K562 (cell line): Measurements from ENCODE around the gene N4BP3. TPM values are rescaled to one million over a fixed set of nuclear protein-coding genes. Genes with fewer than 3 reads are reported as not detected.

Experiments used
- BCOR ChIP-seq: fragments of 450-650 bp; IDR thresholded peaks from 2 replicates; pipeline ENCODE4 v1.6.1; 2016
- CXXC5 ChIP-seq: fragments of 250-450 bp; sonication (Bioruptor Pico); IDR thresholded peaks from 2 replicates; pipeline ENCODE4 v1.8.0; 2022; ENCODE audit warnings: inconsistent platforms, mild to moderate bottlenecking, moderate library complexity
- KLF16 ChIP-seq: IDR thresholded peaks from 2 replicates; pipeline ENCODE4 v1.6.1; 2016; ENCODE audit warnings: antibody characterized with exemption
- NONO ChIP-seq, 2 experiments: fragments of 200-400 bp in 1 of 2; fragments of 450-650 bp in 1 of 2; formaldehyde crosslinking in 1 of 2; IDR thresholded peaks; 2 replicates each; pipeline ENCODE4 v1.6.1; 2017; ENCODE audit warnings: low read depth in 2 of 2, mild to moderate bottlenecking in 2 of 2, moderate library complexity in 2 of 2, low read length in 1 of 2
- TAL1 ChIP-seq: fragments of 450-650 bp; IDR thresholded peaks from 2 replicates; pipeline ENCODE4 v1.6.1; 2016; ENCODE audit warnings: mild to moderate bottlenecking
- ZEB2 ChIP-seq: fragments of 450-650 bp; IDR thresholded peaks from 2 replicates; pipeline ENCODE4 v1.6.1; 2016
- polyA plus RNA-seq, 8 experiments: library from polyadenylated mRNA; depleted of rRNA in 4 of 8; stranded (reverse) in 5 of 8; unstranded in 3 of 8; fragments of >200 nt; fragmentation: Nextera tagmentation in 2 of 8; fragmentation: Illumina TruSeq in 1 of 8; extraction: Ambion mirVana in 2 of 8; extraction: Trizol in 1 of 8; gene quantifications; 2 replicates each; pipeline versions ENCODE4 v1.2.1 to v1.2.3, GENCODE V29; 2011 to 2014; ENCODE audit warnings: inconsistent platforms in 1 of 8, missing spikeins in 1 of 8
- total RNA-seq, 7 experiments: library from RNA; depleted of rRNA in 6 of 7; stranded (reverse); fragments of >200 nt in 6 of 7; fragmentation: Illumina TruSeq in 2 of 7; extraction: Trizol in 2 of 7; gene quantifications; 2 replicates each; pipeline versions ENCODE4 v1.2.1 to v1.2.3, GENCODE V29; 2011 to 2021; ENCODE audit warnings: low replicate concordance in 1 of 7
- TF ChIP-seq, protein P1 (sequence below): fragments of 250-450 bp; sonication (Bioruptor Pico); IDR thresholded peaks from 2 replicates; pipeline ENCODE4 v1.9.0; 2021; ENCODE audit warnings: mild to moderate bottlenecking
- TF ChIP-seq, protein P2 (sequence below), 2 experiments: fragments of 450-650 bp; IDR thresholded peaks; 2 replicates each; pipeline ENCODE4 v1.6.1; 2018; ENCODE audit warnings: mild to moderate bottlenecking in 2 of 2, low read depth in 1 of 2; ENCODE audit not compliant: partially characterized antibody in 2 of 2
- TF ChIP-seq, protein P3 (sequence below): fragments of 450-650 bp; IDR thresholded peaks from 2 replicates; pipeline ENCODE4 v1.6.1; 2014; ENCODE audit warnings: low read depth, mild to moderate bottlenecking, moderate library complexity, borderline replicate concordance

N4BP3 gene
- total and polyA plus RNA-seq, 9 of the 15 experiments (the other 6 are each of a cell fraction or from before 2014, with no cell fraction given), result 0.06 to 7.0 (median 2.4) TPM

DNA sequence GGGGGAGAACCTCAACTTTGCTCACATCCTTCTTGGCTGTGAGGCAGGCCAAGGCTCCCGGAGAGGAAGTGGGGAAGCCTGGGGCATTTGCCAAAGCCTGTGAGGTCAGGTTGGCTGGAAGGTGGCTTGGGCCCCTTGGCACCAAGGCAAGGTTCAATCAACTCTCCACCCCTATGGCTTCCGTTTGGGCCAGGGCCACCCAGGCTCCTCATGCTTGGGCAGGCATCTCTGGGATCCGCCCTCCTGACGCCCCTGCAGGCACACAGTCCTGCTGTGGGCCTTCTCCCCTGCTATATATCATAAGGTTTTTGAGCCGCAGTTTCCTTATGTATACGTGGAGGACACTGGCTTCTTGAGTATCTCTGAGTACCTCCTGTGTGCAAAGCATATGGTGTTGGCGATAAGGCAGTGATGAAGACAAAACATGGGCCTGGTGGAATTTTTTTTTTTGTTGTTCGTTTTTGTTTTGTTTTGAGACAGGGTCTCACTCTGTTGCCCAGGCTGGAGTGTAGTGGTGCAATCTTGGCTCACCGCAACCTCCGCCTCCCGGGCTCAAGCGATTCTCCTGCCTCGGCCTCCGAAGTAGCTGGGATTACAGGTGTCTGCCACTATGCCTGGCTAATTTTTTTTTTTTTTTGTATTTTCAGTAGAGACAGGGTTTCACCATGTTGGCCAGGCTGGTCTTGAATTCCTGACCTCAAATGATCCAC lies 14.1 kb downstream of the N4BP3 start (continued):
- TF ChIP-seq, protein P1, sequence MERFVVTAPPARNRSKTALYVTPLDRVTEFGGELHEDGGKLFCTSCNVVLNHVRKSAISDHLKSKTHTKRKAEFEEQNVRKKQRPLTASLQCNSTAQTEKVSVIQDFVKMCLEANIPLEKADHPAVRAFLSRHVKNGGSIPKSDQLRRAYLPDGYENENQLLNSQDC (CRISPR knock-in tag), result 0 out of 2 replicates have a peak, but pooled peaks have one; percentile 6
- TF ChIP-seq ZEB2 (peak; percentile 54; the same call in 1 of the 2 replicates), CXXC5 (peak; percentile 72), BCOR (peak; percentile 99), NONO (IDR thresholded peaks at IDR 0.05; ENCODE audit: low read depth in 2 of 2, low read length in 1 of 2) (0 out of 4 replicates have a peak, but pooled peaks of 1 of the 2 experiments have one; percentile 38), KLF16 (peak; percentile 80), TAL1 (peak; percentile 99)
- TF ChIP-seq, protein P2, sequence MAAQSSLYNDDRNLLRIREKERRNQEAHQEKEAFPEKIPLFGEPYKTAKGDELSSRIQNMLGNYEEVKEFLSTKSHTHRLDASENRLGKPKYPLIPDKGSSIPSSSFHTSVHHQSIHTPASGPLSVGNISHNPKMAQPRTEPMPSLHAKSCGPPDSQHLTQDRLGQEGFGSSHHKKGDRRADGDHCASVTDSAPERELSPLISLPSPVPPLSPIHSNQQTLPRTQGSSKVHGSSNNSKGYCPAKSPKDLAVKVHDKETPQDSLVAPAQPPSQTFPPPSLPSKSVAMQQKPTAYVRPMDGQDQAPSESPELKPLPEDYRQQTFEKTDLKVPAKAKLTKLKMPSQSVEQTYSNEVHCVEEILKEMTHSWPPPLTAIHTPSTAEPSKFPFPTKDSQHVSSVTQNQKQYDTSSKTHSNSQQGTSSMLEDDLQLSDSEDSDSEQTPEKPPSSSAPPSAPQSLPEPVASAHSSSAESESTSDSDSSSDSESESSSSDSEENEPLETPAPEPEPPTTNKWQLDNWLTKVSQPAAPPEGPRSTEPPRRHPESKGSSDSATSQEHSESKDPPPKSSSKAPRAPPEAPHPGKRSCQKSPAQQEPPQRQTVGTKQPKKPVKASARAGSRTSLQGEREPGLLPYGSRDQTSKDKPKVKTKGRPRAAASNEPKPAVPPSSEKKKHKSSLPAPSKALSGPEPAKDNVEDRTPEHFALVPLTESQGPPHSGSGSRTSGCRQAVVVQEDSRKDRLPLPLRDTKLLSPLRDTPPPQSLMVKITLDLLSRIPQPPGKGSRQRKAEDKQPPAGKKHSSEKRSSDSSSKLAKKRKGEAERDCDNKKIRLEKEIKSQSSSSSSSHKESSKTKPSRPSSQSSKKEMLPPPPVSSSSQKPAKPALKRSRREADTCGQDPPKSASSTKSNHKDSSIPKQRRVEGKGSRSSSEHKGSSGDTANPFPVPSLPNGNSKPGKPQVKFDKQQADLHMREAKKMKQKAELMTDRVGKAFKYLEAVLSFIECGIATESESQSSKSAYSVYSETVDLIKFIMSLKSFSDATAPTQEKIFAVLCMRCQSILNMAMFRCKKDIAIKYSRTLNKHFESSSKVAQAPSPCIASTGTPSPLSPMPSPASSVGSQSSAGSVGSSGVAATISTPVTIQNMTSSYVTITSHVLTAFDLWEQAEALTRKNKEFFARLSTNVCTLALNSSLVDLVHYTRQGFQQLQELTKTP (IDR thresholded peaks at IDR 0.05; ENCODE audit: low read depth in 1 of 2, partially characterized antibody in 2 of 2), result peak; percentile 66 to 90
- TF ChIP-seq, protein P3, sequence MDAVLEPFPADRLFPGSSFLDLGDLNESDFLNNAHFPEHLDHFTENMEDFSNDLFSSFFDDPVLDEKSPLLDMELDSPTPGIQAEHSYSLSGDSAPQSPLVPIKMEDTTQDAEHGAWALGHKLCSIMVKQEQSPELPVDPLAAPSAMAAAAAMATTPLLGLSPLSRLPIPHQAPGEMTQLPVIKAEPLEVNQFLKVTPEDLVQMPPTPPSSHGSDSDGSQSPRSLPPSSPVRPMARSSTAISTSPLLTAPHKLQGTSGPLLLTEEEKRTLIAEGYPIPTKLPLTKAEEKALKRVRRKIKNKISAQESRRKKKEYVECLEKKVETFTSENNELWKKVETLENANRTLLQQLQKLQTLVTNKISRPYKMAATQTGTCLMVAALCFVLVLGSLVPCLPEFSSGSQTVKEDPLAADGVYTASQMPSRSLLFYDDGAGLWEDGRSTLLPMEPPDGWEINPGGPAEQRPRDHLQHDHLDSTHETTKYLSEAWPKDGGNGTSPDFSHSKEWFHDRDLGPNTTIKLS, result peak; percentile 95; the same call in 1 of the 2 replicates
